Osteocyte (in vitro differentiated cells): ENCODE measurements around the gene PXMP4. TPM values are rescaled to one million over a fixed set of nuclear protein-coding genes. Genes with fewer than 3 reads are reported as not detected.
"Not testable (repeated sequence)": the region's sequence is repeated elsewhere in the genome, so short reads cannot be mapped to it uniquely, and the experiment has no call there.

ENCODE experiments used
- DNase-seq: peaks from one replicate; pipeline ENCODE4 v3.0.0; 2021; ENCODE audit warnings: mixed read lengths; ENCODE audit not compliant: unreplicated experiment; ENCODE audit errors: extremely low spot score
- H3K27ac Mint-ChIP-seq: one replicate; pipeline ENCODE4 v1.8.0; 2021; ENCODE audit warnings: mild to moderate bottlenecking, mixed read lengths; ENCODE audit not compliant: unreplicated experiment
- H3K27me3 Mint-ChIP-seq: one replicate; pipeline ENCODE4 v1.8.0; 2021; ENCODE audit warnings: mixed read lengths; ENCODE audit not compliant: unreplicated experiment
- H3K36me3 Mint-ChIP-seq: one replicate; pipeline ENCODE4 v1.8.0; 2021; ENCODE audit warnings: mixed read lengths; ENCODE audit not compliant: unreplicated experiment
- H3K4me1 Mint-ChIP-seq: one replicate; pipeline ENCODE4 v1.8.0; 2021; ENCODE audit warnings: mixed read lengths; ENCODE audit not compliant: unreplicated experiment
- H3K4me3 Mint-ChIP-seq: one replicate; pipeline ENCODE4 v1.8.0; 2021; ENCODE audit warnings: mild to moderate bottlenecking, moderate library complexity, mixed read lengths; ENCODE audit not compliant: unreplicated experiment
- H3K9me3 Mint-ChIP-seq: one replicate; pipeline ENCODE4 v1.8.0; 2021; ENCODE audit warnings: mixed read lengths; ENCODE audit not compliant: unreplicated experiment
- CTCF ChIP-seq: fragments of 200-600 bp; sonication (generic); IDR thresholded peaks from 2 replicates; pipeline ENCODE4 v1.5.0; 2021; ENCODE audit warnings: antibody characterized with exemption, mild to moderate bottlenecking, moderate library complexity
- total RNA-seq: library from RNA; stranded (reverse); gene quantifications from 2 replicates; pipeline ENCODE4 v1.2.1, GENCODE V29; 2021

Gene PXMP4
- total RNA-seq, 1 donor from 2014 or later, result 3.4 TPM

GRCh38 chr20:33765099-33765498, 45.0 kb upstream of the PXMP4 start:
- DNase-seq, result no peak
- H3K4me1 Mint-ChIP-seq, result no peaks in the 10 kb centered on the region
- H3K36me3 Mint-ChIP-seq, result peaks cover 5% of the 10 kb centered on the region
- H3K4me3 Mint-ChIP-seq, result no peak overlapping the region
- no peaks in the 10 kb centered on the region for H3K9me3 Mint-ChIP-seq
- H3K27ac Mint-ChIP-seq, result no peak overlapping the region
- no peaks in the 10 kb centered on the region for H3K27me3 Mint-ChIP-seq
- TF ChIP-seq CTCF, result no peak

GRCh38 chr20:33761698-33762250, 41.7 kb upstream of the PXMP4 start:
- Mint-ChIP-seq H3K27ac (no peak overlapping the region), H3K27me3 (no peaks in the 10 kb centered on the region), H3K9me3 (peaks cover 7% of the 10 kb centered on the region), H3K4me1 (no peaks in the 10 kb centered on the region), H3K36me3 (peaks cover 14% of the 10 kb centered on the region), H3K4me3 (no peak overlapping the region)
- no peak for TF ChIP-seq CTCF
- DNase-seq, result no peak

- peaks cover 15% of the 10 kb centered on the region for H3K36me3 Mint-ChIP-seq
- H3K27ac Mint-ChIP-seq, result no peak overlapping the region
- no peak for TF ChIP-seq CTCF
- no peak overlapping the region for H3K4me3 Mint-ChIP-seq
- no peaks in the 10 kb centered on the region for H3K27me3 Mint-ChIP-seq
- DNase-seq, result no peak
- no peaks in the 10 kb centered on the region for H3K4me1 Mint-ChIP-seq
- H3K9me3 Mint-ChIP-seq, result peaks cover 7% of the 10 kb centered on the region
These were observed 37.3 kb upstream of the PXMP4 start for GRCh38 chr20:33757458-33757857.

- no peaks in the 10 kb centered on the region for H3K4me1 Mint-ChIP-seq
- no peaks in the 10 kb centered on the region for H3K27me3 Mint-ChIP-seq
These were observed 36.9 kb upstream of the PXMP4 start for GRCh38 chr20:33757046-33757445.

GRCh38 chr20:33755936-33756490, 35.9 kb upstream of the PXMP4 start:
- H3K27ac Mint-ChIP-seq, H3K27me3 Mint-ChIP-seq, DNase-seq, H3K4me3 Mint-ChIP-seq, H3K4me1 Mint-ChIP-seq, H3K9me3 Mint-ChIP-seq: not testable (repeated sequence)
- peaks cover 15% of the 10 kb centered on the region for H3K36me3 Mint-ChIP-seq

More at GRCh38 chr20:33757046-33757445, 36.9 kb upstream of the PXMP4 start:
- Mint-ChIP-seq H3K36me3 (peaks cover 15% of the 10 kb centered on the region), H3K9me3 (peaks cover 7% of the 10 kb centered on the region), H3K27ac (no peak overlapping the region), H3K4me3 (no peak overlapping the region)
- no peak for DNase-seq
- TF ChIP-seq CTCF, result no peak
